IMR-90 (cell line): ENCODE data around the gene SPP1. TPM values are rescaled to one million over a fixed set of nuclear protein-coding genes. Genes with fewer than 3 reads are reported as not detected.

Experiments
- ATAC-seq: fragments of 200-7000 bp; cut with Tn5 transposase; 2 replicates; pipeline ENCODE4 v1.9.1; 2020; ENCODE audit warnings: low read depth, mild to moderate bottlenecking, moderate library complexity
- BruUV-seq: library from RNA; stranded (reverse); fragments of 400-500 nt; replicated peaks from 2 replicates; lab custom pipeline; 2021; lab: Mats Ljungman, UMichigan
- CTCF ChIA-PET: fragments of 300-600 bp; formaldehyde crosslinking; extraction: SDS; loops from one replicate; lab custom pipeline; 2021; ENCODE audit warnings: antibody characterized with exemption; lab: Yijun Ruan, JAX
- POLR2A ChIA-PET: fragments of 300-600 bp; sonication (Branson Sonifier 250); formaldehyde crosslinking; loops from one replicate; lab custom pipeline; 2022; ENCODE audit warnings: antibody characterized with exemption; ENCODE audit not compliant: unreplicated experiment; lab: Charles Lee
- DNase-seq: peaks from one replicate; pipeline ENCODE4 v3.0.0; 2013
- H2AFZ ChIP-seq: replicated peaks from 2 replicates; pipeline ENCODE3; 2013; ENCODE audit warnings: low read length, mild to moderate bottlenecking; ENCODE audit not compliant: poor library complexity
- H2AK5ac ChIP-seq: 2 replicates; pipeline ENCODE4 v1.6.1; 2013; ENCODE audit warnings: low read depth, low read length, inconsistent platforms
- H2AK9ac ChIP-seq: replicated peaks from 2 replicates; pipeline ENCODE3; 2013; ENCODE audit warnings: mild to moderate bottlenecking, low read depth, low read length, moderate library complexity; ENCODE audit not compliant: poor library complexity
- H2BK120ac ChIP-seq: 2 replicates; pipeline ENCODE4 v1.6.1; 2013; ENCODE audit warnings: low read depth, low read length, inconsistent platforms
- H2BK15ac ChIP-seq: 3 replicates; pipeline ENCODE4 v1.6.1; 2013; ENCODE audit warnings: low read depth, low read length, inconsistent platforms
- H2BK20ac ChIP-seq: 2 replicates; pipeline ENCODE4 v1.6.1; 2013; ENCODE audit warnings: low read depth, mild to moderate bottlenecking, inconsistent platforms, low read length, moderate library complexity
- H2BK5ac ChIP-seq: 2 replicates; pipeline ENCODE4 v1.6.1; 2013; ENCODE audit warnings: mild to moderate bottlenecking, low read depth, low read length, inconsistent platforms; ENCODE audit not compliant: poor library complexity, severe bottlenecking
- H3K14ac ChIP-seq: replicated peaks from 2 replicates; pipeline ENCODE4 v1.6.1; 2013; ENCODE audit warnings: low read depth, low read length, inconsistent platforms
- H3K18ac ChIP-seq: 2 replicates; pipeline ENCODE4 v1.6.1; 2013; ENCODE audit warnings: low read depth, low read length, control low read depth
- H3K23ac ChIP-seq: 2 replicates; pipeline ENCODE4 v1.6.1; 2013; ENCODE audit warnings: low read depth, low read length, inconsistent platforms
- H3K27ac ChIP-seq: 2 replicates; pipeline ENCODE4 v1.5.1; 2013; ENCODE audit warnings: mild to moderate bottlenecking, control low read depth, low read length; ENCODE audit not compliant: insufficient read depth
- H3K27me3 ChIP-seq: 2 replicates; pipeline ENCODE4 v1.6.1; 2013; ENCODE audit warnings: low read length; ENCODE audit not compliant: control insufficient read depth, insufficient read depth
- H3K36me3 ChIP-seq: 2 replicates; pipeline ENCODE4 v1.6.1; 2013; ENCODE audit warnings: low read length, mixed read lengths; ENCODE audit not compliant: control insufficient read depth, insufficient read depth
- H3K4ac ChIP-seq: 2 replicates; pipeline ENCODE4 v1.6.1; 2013; ENCODE audit warnings: low read depth, low read length, inconsistent platforms
- H3K4me1 ChIP-seq: 2 replicates; pipeline ENCODE4 v1.6.1; 2013; ENCODE audit warnings: low read length, mixed read lengths; ENCODE audit not compliant: control insufficient read depth, insufficient read depth
- H3K4me2 ChIP-seq: 2 replicates; pipeline ENCODE4 v1.6.1; 2013; ENCODE audit warnings: low read depth, mild to moderate bottlenecking, control low read depth, low read length, moderate library complexity
- H3K4me3 ChIP-seq: 2 replicates; pipeline ENCODE4 v1.5.1; 2013; ENCODE audit warnings: low read depth, mild to moderate bottlenecking, control low read depth, low read length, moderate library complexity; ENCODE audit not compliant: insufficient read depth
- H3K56ac ChIP-seq: 2 replicates; pipeline ENCODE4 v1.6.1; 2013; ENCODE audit warnings: low read length, inconsistent platforms; ENCODE audit not compliant: insufficient read depth; ENCODE audit errors: extremely low read depth
- H3K79me1 ChIP-seq, 2 experiments: 2 replicates each; pipeline ENCODE4 v1.6.1; 2013; ENCODE audit warnings: low read length in 2 of 2, inconsistent platforms in 1 of 2, low read depth in 1 of 2
- H3K9ac ChIP-seq: 2 replicates; pipeline ENCODE4 v1.6.1; 2013; ENCODE audit warnings: low read depth, low read length, control low read depth
- H3K9me1 ChIP-seq: 2 replicates; pipeline ENCODE4 v1.6.1; 2013; ENCODE audit warnings: low read length, inconsistent platforms; ENCODE audit not compliant: insufficient read depth
- H3K9me3 ChIP-seq: 2 replicates; pipeline ENCODE4 v1.6.1; 2013; ENCODE audit warnings: low read length; ENCODE audit not compliant: control insufficient read depth, insufficient read depth
- H4K20me1 ChIP-seq: 2 replicates; pipeline ENCODE4 v1.6.1; 2013; ENCODE audit warnings: low read length, inconsistent platforms; ENCODE audit not compliant: insufficient read depth
- H4K5ac ChIP-seq: 2 replicates; pipeline ENCODE4 v1.6.1; 2013; ENCODE audit warnings: mild to moderate bottlenecking, low read depth, low read length, control low read depth
- H4K8ac ChIP-seq, 2 experiments: 2 replicates each; pipeline ENCODE4 v1.6.1; 2013; ENCODE audit warnings: low read depth in 2 of 2, low read length in 2 of 2, control low read depth in 1 of 2, inconsistent platforms in 1 of 2
- H4K91ac ChIP-seq: 2 replicates; pipeline ENCODE4 v1.6.1; 2013; ENCODE audit warnings: low read depth, low read length, inconsistent platforms; ENCODE audit not compliant: insufficient read depth
- CEBPB ChIP-seq: IDR thresholded peaks from 2 replicates; pipeline ENCODE4 v1.6.1; 2012; ENCODE audit warnings: low read depth, low read length, improper control_type of control experiment
- FOS ChIP-seq: fragments of 150-350 bp; IDR thresholded peaks from 2 replicates; pipeline ENCODE4 v1.6.1; 2016; ENCODE audit warnings: low read depth, low read length
- MAFK ChIP-seq: IDR thresholded peaks from 2 replicates; pipeline ENCODE4 v1.6.1; 2012; ENCODE audit warnings: low read depth, low read length, improper control_type of control experiment
- MXI1 ChIP-seq: IDR thresholded peaks from 2 replicates; pipeline ENCODE4 v1.6.1; 2012; ENCODE audit warnings: low read depth, mild to moderate bottlenecking, low read length, moderate library complexity, borderline replicate concordance
- NFE2L2 ChIP-seq: fragments of 150-350 bp; IDR thresholded peaks from 2 replicates; pipeline ENCODE4 v1.6.1; 2016; ENCODE audit warnings: low read depth, mild to moderate bottlenecking, low read length
- POLR2A ChIP-seq: IDR thresholded peaks from 2 replicates; pipeline ENCODE4 v1.6.1; 2012; ENCODE audit warnings: mild to moderate bottlenecking, low read depth, low read length
- RAD21 ChIP-seq: IDR thresholded peaks from 2 replicates; pipeline ENCODE4 v1.6.1; 2012; ENCODE audit warnings: low read length, improper control_type of control experiment
- RCOR1 ChIP-seq: IDR thresholded peaks from 2 replicates; pipeline ENCODE4 v1.6.1; 2012; ENCODE audit warnings: mild to moderate bottlenecking, low read length, improper control_type of control experiment; ENCODE audit not compliant: insufficient replicate concordance
- RFX5 ChIP-seq: IDR thresholded peaks from 2 replicates; pipeline ENCODE4 v1.8.0; 2012; ENCODE audit warnings: low read depth, mild to moderate bottlenecking, low read length, moderate library complexity
- SMC3 ChIP-seq: fragments of 150-350 bp; IDR thresholded peaks from 2 replicates; pipeline ENCODE4 v1.6.1; 2016; ENCODE audit warnings: low read depth, mild to moderate bottlenecking, antibody characterized with exemption, low read length, moderate library complexity
- USF2 ChIP-seq: fragments of 150-350 bp; IDR thresholded peaks from 2 replicates; pipeline ENCODE4 v1.6.1; 2017; ENCODE audit warnings: mild to moderate bottlenecking, antibody characterized with exemption, low read length, low read depth
- whole genome bisulfite sequencing, 2 experiments: methylation state at CpG; one replicate each; pipeline versions ENCODE4 v1.1.5 to v1.1.7; 2013; ENCODE audit warnings: missing lambda C conversion rate in 2 of 2; ENCODE audit not compliant: insufficient read length in 1 of 2; ENCODE audit errors: extremely low coverage in 2 of 2; 5-methylcytosine and 5-hydroxymethylcytosine counted together
- dilution Hi-C: fragments of 300-500 bp; cut with HindIII; formaldehyde crosslinking; loops from one replicate; pipeline ENCODE4 v1.14.3; 2018; ENCODE audit warnings: low sequenced_read_pairs; ENCODE audit not compliant: unreplicated experiment
- in situ Hi-C: fragments of 300-500 bp; cut with MboI; formaldehyde crosslinking; loops from 3 replicates; pipeline ENCODE4 v1.14.3; 2019; ENCODE audit warnings: low sequenced_read_pairs, inconsistent platforms, mixed read lengths
- intact Hi-C: fragments of 100-400 bp; cut with micrococcal nuclease; formaldehyde crosslinking; loops from 2 replicates; pipeline ENCODE4 v1.10.0; 2022
- polyA plus RNA-seq, 3 experiments: library from polyadenylated mRNA; depleted of rRNA; stranded (reverse); fragments of >200 nt; gene quantifications; 2 replicates each; pipeline ENCODE4 v1.2.3, GENCODE V29; 2012; ENCODE audit warnings: low replicate concordance in 1 of 3
- total RNA-seq: library from RNA; depleted of rRNA; stranded (reverse); fragments of >200 nt; gene quantifications from 2 replicates; pipeline ENCODE4 v1.2.3, GENCODE V29; 2012
- TF ChIP-seq, protein P1 (sequence below): conservative IDR thresholded peaks from 2 replicates; pipeline ENCODE4 v1.5.1; 2012; ENCODE audit warnings: mild to moderate bottlenecking, low read depth, low read length, improper control_type of control experiment

Gene SPP1
- total and polyA plus RNA-seq, 2 of the 4 experiments (the other 2 are of a cell fraction) = 0.18 to 0.50 TPM

DNA sequence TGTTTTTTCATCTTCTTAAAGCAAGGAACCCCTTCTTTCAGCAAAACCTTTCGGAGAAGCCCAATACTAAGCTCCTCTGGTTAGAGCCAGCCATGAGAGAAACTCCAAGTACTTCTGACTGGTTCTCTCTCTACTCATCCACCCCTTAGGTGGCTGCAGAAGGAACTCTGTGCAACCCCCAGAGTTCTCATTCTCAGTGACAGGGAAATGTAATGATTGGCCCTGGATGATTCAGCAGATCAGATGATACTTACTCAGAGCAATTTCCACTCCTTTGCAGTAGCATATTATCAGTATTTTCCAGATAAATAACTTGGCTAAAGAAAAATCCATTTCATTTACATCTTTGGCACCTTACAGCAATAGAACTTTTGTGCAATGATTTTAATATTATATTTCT is 3.2 kb downstream of the SPP1 start:
- no peak overlapping the region for H3K56ac ChIP-seq
- H3K9me1 ChIP-seq = no peaks in the 10 kb centered on the region
- no peak overlapping the region for H3K27ac ChIP-seq
- H3K18ac ChIP-seq = no peak overlapping the region
- dilution Hi-C loops = no loop called here
- H2AFZ ChIP-seq = no peak overlapping the region
- H4K91ac ChIP-seq = no peak overlapping the region
- H3K4me1 ChIP-seq = no peaks in the 10 kb centered on the region
- no peak overlapping the region for H4K8ac ChIP-seq
- ATAC-seq (no peak), DNase-seq (peak; percentile 62)
- no peak for TF ChIP-seq RFX5
- no peak for TF ChIP-seq FOS
- no peak for TF ChIP-seq RCOR1
- no peak for TF ChIP-seq NFE2L2
- TF ChIP-seq, protein P1, sequence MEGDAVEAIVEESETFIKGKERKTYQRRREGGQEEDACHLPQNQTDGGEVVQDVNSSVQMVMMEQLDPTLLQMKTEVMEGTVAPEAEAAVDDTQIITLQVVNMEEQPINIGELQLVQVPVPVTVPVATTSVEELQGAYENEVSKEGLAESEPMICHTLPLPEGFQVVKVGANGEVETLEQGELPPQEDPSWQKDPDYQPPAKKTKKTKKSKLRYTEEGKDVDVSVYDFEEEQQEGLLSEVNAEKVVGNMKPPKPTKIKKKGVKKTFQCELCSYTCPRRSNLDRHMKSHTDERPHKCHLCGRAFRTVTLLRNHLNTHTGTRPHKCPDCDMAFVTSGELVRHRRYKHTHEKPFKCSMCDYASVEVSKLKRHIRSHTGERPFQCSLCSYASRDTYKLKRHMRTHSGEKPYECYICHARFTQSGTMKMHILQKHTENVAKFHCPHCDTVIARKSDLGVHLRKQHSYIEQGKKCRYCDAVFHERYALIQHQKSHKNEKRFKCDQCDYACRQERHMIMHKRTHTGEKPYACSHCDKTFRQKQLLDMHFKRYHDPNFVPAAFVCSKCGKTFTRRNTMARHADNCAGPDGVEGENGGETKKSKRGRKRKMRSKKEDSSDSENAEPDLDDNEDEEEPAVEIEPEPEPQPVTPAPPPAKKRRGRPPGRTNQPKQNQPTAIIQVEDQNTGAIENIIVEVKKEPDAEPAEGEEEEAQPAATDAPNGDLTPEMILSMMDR = no peak
- TF ChIP-seq CEBPB = no peak
- TF ChIP-seq RAD21 = no peak
- no peak for TF ChIP-seq MXI1
- TF ChIP-seq MAFK = no peak
- TF ChIP-seq POLR2A = no peak
- TF ChIP-seq SMC3 = no peak
- TF ChIP-seq USF2 = no peak
- no peak overlapping the region for H3K14ac ChIP-seq
- H4K20me1 ChIP-seq = no peaks in the 10 kb centered on the region
- H2BK5ac ChIP-seq = no peak overlapping the region
- in situ Hi-C loops = loop anchor here (10.0 kb wide), 1 partner anchor 124 kb away; no protein-coding TSS in a partner anchor
- H2BK120ac ChIP-seq = no peak overlapping the region
- intact Hi-C loops = no loop called here
- no peaks in the 10 kb centered on the region for H3K9me3 ChIP-seq
- no peaks in the 10 kb centered on the region for H3K79me1 ChIP-seq
- no peak overlapping the region for H3K23ac ChIP-seq
- no peak overlapping the region for H2BK15ac ChIP-seq
- no peak overlapping the region for H2AK5ac ChIP-seq
- no TSS peak for BruUV-seq
- no CpG with 5 or more reads among the region's 1 CpG for WGBS, 2 experiments
- H3K27me3 ChIP-seq = peaks cover 7% of the 10 kb centered on the region
- no peak overlapping the region for H2AK9ac ChIP-seq
- no peak overlapping the region for H3K4ac ChIP-seq
- ChIA-PET CTCF (no interaction called here), POLR2A (no interaction called here)
- H2BK20ac ChIP-seq = no peak overlapping the region
- no peak overlapping the region for H4K5ac ChIP-seq
- no peak overlapping the region for H3K4me3 ChIP-seq
- H3K36me3 ChIP-seq = no peaks in the 10 kb centered on the region
- no peak overlapping the region for H3K4me2 ChIP-seq
- H3K9ac ChIP-seq = no peak overlapping the region
